Smooth muscle cell (in vitro differentiated cells): ENCODE data around the gene PDZRN3. TPM values are rescaled to one million over a fixed set of nuclear protein-coding genes. Genes with fewer than 3 reads are reported as not detected.

ENCODE experiments used
- DNase-seq: peaks from one replicate; lab custom pipeline; 2025; ENCODE audit not compliant: unreplicated experiment; lab: John Stamatoyannopoulos, UW
- H2AFZ ChIP-seq: fragments of 200-600 bp; sonication (generic); 2 replicates; pipeline ENCODE4 v1.6.0; 2016; ENCODE audit warnings: antibody characterized with exemption, low read depth, mild to moderate bottlenecking
- H3F3A ChIP-seq: fragments of 200-600 bp; sonication (generic); 2 replicates; pipeline ENCODE4 v1.6.0; 2017; ENCODE audit warnings: antibody characterized with exemption, low read depth
- H3K27ac ChIP-seq: fragments of 200-600 bp; sonication (generic); 2 replicates; pipeline ENCODE4 v1.5.1; 2016; ENCODE audit warnings: low read depth, mild to moderate bottlenecking
- H3K27me3 ChIP-seq: fragments of 200-600 bp; sonication (generic); 2 replicates; pipeline ENCODE4 v1.6.1; 2016; ENCODE audit warnings: low read depth, mild to moderate bottlenecking
- H3K36me3 ChIP-seq: fragments of 200-600 bp; sonication (generic); 2 replicates; pipeline ENCODE4 v1.5.1; 2016; ENCODE audit warnings: low read depth
- H3K4me1 ChIP-seq: fragments of 200-600 bp; sonication (generic); 2 replicates; pipeline ENCODE4 v1.5.1; 2016; ENCODE audit warnings: low read depth
- H3K4me2 ChIP-seq: fragments of 200-600 bp; sonication (generic); 2 replicates; pipeline ENCODE4 v1.6.0; 2016; ENCODE audit warnings: mild to moderate bottlenecking
- H3K4me3 ChIP-seq: fragments of 200-600 bp; sonication (generic); 2 replicates; pipeline ENCODE4 v1.5.1; 2016; ENCODE audit warnings: mild to moderate bottlenecking
- H3K79me2 ChIP-seq: fragments of 200-600 bp; sonication (generic); 2 replicates; pipeline ENCODE4 v1.6.0; 2016; ENCODE audit warnings: low read depth, mild to moderate bottlenecking
- H3K9ac ChIP-seq: fragments of 200-600 bp; sonication (generic); 2 replicates; pipeline ENCODE4 v1.6.0; 2016; ENCODE audit warnings: low read depth
- H3K9me3 ChIP-seq: fragments of 200-600 bp; sonication (generic); replicated peaks from 2 replicates; pipeline ENCODE4 v1.5.1; 2016; ENCODE audit warnings: low read depth
- H4K20me1 ChIP-seq: fragments of 200-600 bp; sonication (generic); 2 replicates; pipeline ENCODE4 v1.6.0; 2016; ENCODE audit warnings: low read depth
- CTCF ChIP-seq: fragments of 200-600 bp; sonication (generic); IDR thresholded peaks from 2 replicates; pipeline ENCODE4 v1.5.1; 2017; ENCODE audit warnings: borderline replicate concordance, mild to moderate bottlenecking, antibody characterized with exemption; ENCODE audit not compliant: insufficient read depth, poor library complexity, severe bottlenecking
- WGBS: methylation state at CpG from one replicate; pipeline ENCODE4 v1.1.7; 2016; ENCODE audit warnings: low lambda C conversion rate; 5-methylcytosine and 5-hydroxymethylcytosine counted together
- polyA plus RNA-seq: library from polyadenylated mRNA; unstranded; fragments of >200 nt; fragmentation: Nextera tagmentation; extraction: Ambion mirVana; gene quantifications from 2 replicates; pipeline ENCODE4 v1.2.1, GENCODE V29; 2016
- total RNA-seq: library from RNA; depleted of rRNA; stranded (reverse); fragments of >200 nt; gene quantifications from 2 replicates; pipeline ENCODE4 v1.2.3, GENCODE V29; 2014

The PDZRN3 gene
- total and polyA plus RNA-seq, 2 experiments from 2014 or later = 99.5 to 128 TPM

- peaks cover 3% of the 10 kb centered on the region for H3F3A ChIP-seq
- H3K9ac ChIP-seq = no peak overlapping the region
- no peak for DNase-seq
- H2AFZ ChIP-seq = no peak overlapping the region
- no peaks in the 10 kb centered on the region for H3K9me3 ChIP-seq
- no peaks in the 10 kb centered on the region for H3K4me1 ChIP-seq
- H3K27me3 ChIP-seq = no peaks in the 10 kb centered on the region
- no peak for TF ChIP-seq CTCF
- no peak overlapping the region for H3K4me3 ChIP-seq
- no peaks in the 10 kb centered on the region for H3K36me3 ChIP-seq
- peaks cover 97% of the 10 kb centered on the region for H3K79me2 ChIP-seq
- H3K27ac ChIP-seq = peak overlapping the region; percentile 10
- H3K4me2 ChIP-seq = no peak overlapping the region
- peaks cover 100% of the 10 kb centered on the region for H4K20me1 ChIP-seq
- WGBS = 90% methylated on average over 1 of the region's 1 CpG
Observed at GRCh38 chr3:73500321-73500720, 124.4 kb downstream of the PDZRN3 start.

GRCh38 chr3:73499787-73500186 is 125.0 kb downstream of the PDZRN3 start:
- H3K4me1 ChIP-seq = no peaks in the 10 kb centered on the region
- DNase-seq = no peak
- H3K4me3 ChIP-seq = no peak overlapping the region
- H3K79me2 ChIP-seq = peaks cover 97% of the 10 kb centered on the region
- H3F3A ChIP-seq = peaks cover 3% of the 10 kb centered on the region
- no peaks in the 10 kb centered on the region for H3K36me3 ChIP-seq
- WGBS = 87% methylated on average over 3 of the region's 3 CpGs
- no peaks in the 10 kb centered on the region for H3K9me3 ChIP-seq
- peak overlapping the region; percentile 67 for H3K27ac ChIP-seq
- TF ChIP-seq CTCF = no peak
- no peak overlapping the region for H2AFZ ChIP-seq
- no peak overlapping the region for H3K9ac ChIP-seq
- no peaks in the 10 kb centered on the region for H3K27me3 ChIP-seq
- peak overlapping the region; percentile 11 for H3K4me2 ChIP-seq
- H4K20me1 ChIP-seq = peaks cover 100% of the 10 kb centered on the region

- no peak for DNase-seq
- H4K20me1 ChIP-seq = peaks cover 100% of the 10 kb centered on the region
- H3K4me2 ChIP-seq = peak overlapping the region; percentile 11
- H3K27ac ChIP-seq = peak overlapping the region; percentile 67
- H2AFZ ChIP-seq = no peak overlapping the region
- no peaks in the 10 kb centered on the region for H3F3A ChIP-seq
- H3K36me3 ChIP-seq = no peaks in the 10 kb centered on the region
- H3K4me3 ChIP-seq = no peak overlapping the region
- no peak overlapping the region for H3K9ac ChIP-seq
- TF ChIP-seq CTCF = no peak
- H3K9me3 ChIP-seq = no peaks in the 10 kb centered on the region
- WGBS = 74% methylated on average over 23 of the region's 23 CpGs
- no peaks in the 10 kb centered on the region for H3K27me3 ChIP-seq
- H3K4me1 ChIP-seq = peaks cover 4% of the 10 kb centered on the region
- peaks cover 97% of the 10 kb centered on the region for H3K79me2 ChIP-seq
Observed at GRCh38 chr3:73498764-73499622, 125.7 kb downstream of the PDZRN3 start.
